Measurements from ENCODE around the gene NT5DC3. TPM values are rescaled to one million over a fixed set of nuclear protein-coding genes. Genes with fewer than 3 reads are reported as not detected.
A peak's percentile ranks its signal among the peaks of the same experiment; 100 is the strongest.
"Not testable (repeated sequence)": the region's sequence is repeated elsewhere in the genome, so short reads cannot be mapped to it uniquely, and the experiment has no call there.

NT5DC3 gene
- total RNA-seq, 1 experiment from 2014 or later = 12.5 TPM

GRCh38 chr12:103810111-103810510 lies 30.9 kb downstream of the NT5DC3 start:
- Mint-ChIP-seq H3K27ac (peak overlapping the region; percentile 27; the same call in 1 of the 2 replicates), H3K9me3 (no peaks in the 10 kb centered on the region), H3K27me3 (ENCODE audit: low read depth) (no peaks in the 10 kb centered on the region), H3K4me3 (no peak overlapping the region), H3K4me1 (peaks cover 3% of the 10 kb centered on the region; the same call in 1 of the 2 replicates), H3K36me3 (peaks cover 13% of the 10 kb centered on the region)
- TF ChIP-seq, protein P1, sequence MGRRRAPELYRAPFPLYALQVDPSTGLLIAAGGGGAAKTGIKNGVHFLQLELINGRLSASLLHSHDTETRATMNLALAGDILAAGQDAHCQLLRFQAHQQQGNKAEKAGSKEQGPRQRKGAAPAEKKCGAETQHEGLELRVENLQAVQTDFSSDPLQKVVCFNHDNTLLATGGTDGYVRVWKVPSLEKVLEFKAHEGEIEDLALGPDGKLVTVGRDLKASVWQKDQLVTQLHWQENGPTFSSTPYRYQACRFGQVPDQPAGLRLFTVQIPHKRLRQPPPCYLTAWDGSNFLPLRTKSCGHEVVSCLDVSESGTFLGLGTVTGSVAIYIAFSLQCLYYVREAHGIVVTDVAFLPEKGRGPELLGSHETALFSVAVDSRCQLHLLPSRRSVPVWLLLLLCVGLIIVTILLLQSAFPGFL (CRISPR knock-in tag; IDR thresholded peaks at IDR 0.05; ENCODE audit: borderline replicate concordance) = no peak
- TF ChIP-seq GRHL2 (CRISPR knock-in tag; IDR thresholded peaks at IDR 0.05; ENCODE audit: insufficient replicate concordance, severe bottlenecking) = no peak
- no peak for TF ChIP-seq TEAD1 (CRISPR knock-in tag; IDR thresholded peaks at IDR 0.05)
- TF ChIP-seq TCF7 (CRISPR knock-in tag; IDR thresholded peaks at IDR 0.05; ENCODE audit: low read depth) = no peak
- no peak for TF ChIP-seq MYBL2 (CRISPR knock-in tag; IDR thresholded peaks at IDR 0.05)
- no peak for TF ChIP-seq ZMAT4 (CRISPR knock-in tag; IDR thresholded peaks at IDR 0.05)
- no peak for TF ChIP-seq PRRX2 (CRISPR knock-in tag; IDR thresholded peaks at IDR 0.05)
- TF ChIP-seq ZNF232 (CRISPR knock-in tag; IDR thresholded peaks at IDR 0.05) = no peak
- no peak for TF ChIP-seq E2F1 (CRISPR knock-in tag; IDR thresholded peaks at IDR 0.05)
- ATAC-seq (no peak), DNase-seq (ENCODE audit: low spot score) (no peak)
- ChIA-PET POLR2A (no interaction called here), CTCF (no interaction called here)

GRCh38 chr12:103809639-103810038 lies 31.4 kb downstream of the NT5DC3 start:
- H3K9me3 Mint-ChIP-seq; H3K4me3 Mint-ChIP-seq; CTCF ChIA-PET; DNase-seq (ENCODE audit: low spot score); H3K27ac Mint-ChIP-seq; POLR2A ChIA-PET; H3K27me3 Mint-ChIP-seq (ENCODE audit: low read depth); ATAC-seq; H3K4me1 Mint-ChIP-seq: not testable (repeated sequence)
- peaks cover 13% of the 10 kb centered on the region for H3K36me3 Mint-ChIP-seq

GRCh38 chr12:103809154-103809553 lies 31.9 kb downstream of the NT5DC3 start:
- DNase-seq (ENCODE audit: low spot score) (no peak), ATAC-seq (no peak)
- CTCF ChIA-PET = no interaction called here
- Mint-ChIP-seq H3K9me3 (no peaks in the 10 kb centered on the region), H3K4me3 (no peak overlapping the region), H3K27me3 (ENCODE audit: low read depth) (no peaks in the 10 kb centered on the region), H3K4me1 (peaks cover 9% of the 10 kb centered on the region), H3K36me3 (peaks cover 9% of the 10 kb centered on the region), H3K27ac (no peak overlapping the region)
- POLR2A ChIA-PET = no interaction called here
- TF ChIP-seq ZNF671 (CRISPR knock-in tag; IDR thresholded peaks at IDR 0.05) (no peak), OVOL2 (CRISPR knock-in tag; IDR thresholded peaks at IDR 0.05; ENCODE audit: borderline replicate concordance) (no peak), AFF4 (CRISPR knock-in tag; IDR thresholded peaks at IDR 0.05; ENCODE audit: borderline replicate concordance) (no peak), PRDM15 (CRISPR knock-in tag; IDR thresholded peaks at IDR 0.05) (no peak), SOX15 (CRISPR knock-in tag; IDR thresholded peaks at IDR 0.05) (no peak), TEAD4 (CRISPR knock-in tag; IDR thresholded peaks at IDR 0.05) (no peak), MYBL2 (CRISPR knock-in tag; IDR thresholded peaks at IDR 0.05) (no peak), NR1H2 (CRISPR knock-in tag; IDR thresholded peaks at IDR 0.05) (no peak), TEAD1 (CRISPR knock-in tag; IDR thresholded peaks at IDR 0.05) (no peak), RORB (CRISPR knock-in tag; IDR thresholded peaks at IDR 0.05) (no peak)
- TF ChIP-seq, protein P2, sequence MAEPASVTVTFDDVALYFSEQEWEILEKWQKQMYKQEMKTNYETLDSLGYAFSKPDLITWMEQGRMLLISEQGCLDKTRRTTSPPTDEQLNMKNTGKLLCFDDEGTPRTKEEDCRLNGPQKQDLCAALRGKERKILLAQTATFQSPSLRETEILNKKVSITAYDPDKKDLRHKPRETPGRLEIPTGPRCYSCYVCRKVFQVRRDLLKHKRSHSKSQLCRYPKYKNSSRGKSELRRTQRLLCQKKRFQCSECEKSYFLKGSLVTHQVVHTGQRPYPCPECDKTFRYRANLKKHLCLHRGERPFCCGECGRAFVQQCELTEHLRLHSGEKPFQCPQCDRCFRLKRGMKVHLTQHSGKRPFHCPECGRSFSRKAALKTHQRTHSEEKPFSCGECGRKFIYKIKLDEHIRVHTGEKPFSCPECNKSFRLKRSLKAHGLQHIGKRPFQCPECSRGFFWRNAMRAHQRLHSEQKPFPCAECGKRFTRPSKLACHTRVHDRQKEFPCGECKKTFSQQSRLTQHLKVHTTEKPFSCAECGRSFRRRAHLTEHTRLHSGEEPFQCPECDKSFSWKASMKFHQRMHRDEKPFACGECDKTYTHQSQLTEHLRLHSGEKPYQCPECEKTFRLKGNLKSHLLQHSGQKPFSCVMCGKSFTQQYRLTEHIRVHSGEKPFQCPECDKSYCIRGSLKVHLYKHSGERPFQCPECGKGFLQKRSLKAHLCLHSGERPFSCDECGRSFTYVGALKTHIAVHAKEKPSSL (CRISPR knock-in tag; conservative IDR thresholded peaks at IDR 0.05) = no peak

Data from WTC11 (cell line).